Hepatocyte (in vitro differentiated cells): Measurements from ENCODE around the gene XBP1. TPM values are rescaled to one million over a fixed set of nuclear protein-coding genes. Genes with fewer than 3 reads are reported as not detected.

ENCODE experiments used
- DNase-seq: peaks from one replicate; pipeline ENCODE4 v3.0.0-alpha.2; 2016; ENCODE audit warnings: low spot score
- H2AFZ ChIP-seq: fragments of 200-600 bp; sonication (generic); 2 replicates; pipeline ENCODE4 v1.6.0; 2016; ENCODE audit warnings: antibody characterized with exemption, mild to moderate bottlenecking
- H3K27ac ChIP-seq: fragments of 200-600 bp; sonication (generic); 2 replicates; pipeline ENCODE4 v1.5.1; 2016; ENCODE audit warnings: mild to moderate bottlenecking
- H3K27me3 ChIP-seq: fragments of 200-600 bp; sonication (generic); 2 replicates; pipeline ENCODE4 v1.6.1; 2016
- H3K36me3 ChIP-seq: fragments of 200-600 bp; sonication (generic); replicated peaks from 2 replicates; pipeline ENCODE4 v1.5.1; 2016; ENCODE audit warnings: low read depth; ENCODE audit not compliant: insufficient read depth
- H3K4me1 ChIP-seq: fragments of 200-600 bp; sonication (generic); 2 replicates; pipeline ENCODE4 v1.5.1; 2016; ENCODE audit warnings: mild to moderate bottlenecking, moderate library complexity; ENCODE audit not compliant: insufficient read depth
- H3K4me2 ChIP-seq: fragments of 200-600 bp; sonication (generic); 2 replicates; pipeline ENCODE4 v1.6.0; 2016
- H3K4me3 ChIP-seq: fragments of 200-600 bp; sonication (generic); 2 replicates; pipeline ENCODE4 v1.5.1; 2016; ENCODE audit warnings: mild to moderate bottlenecking
- H3K79me2 ChIP-seq: fragments of 200-600 bp; sonication (generic); 2 replicates; pipeline ENCODE4 v1.6.0; 2017; ENCODE audit warnings: mild to moderate bottlenecking
- H3K9me2 ChIP-seq: fragments of 200-600 bp; sonication (generic); replicated peaks from 2 replicates; pipeline ENCODE4 v1.6.0; 2017; ENCODE audit warnings: mild to moderate bottlenecking; ENCODE audit not compliant: insufficient read depth
- H3K9me3 ChIP-seq: fragments of 200-600 bp; sonication (generic); 2 replicates; pipeline ENCODE4 v1.5.1; 2016; ENCODE audit warnings: low read depth, mild to moderate bottlenecking
- H4K20me1 ChIP-seq: fragments of 200-600 bp; sonication (generic); 2 replicates; pipeline ENCODE4 v1.6.0; 2016; ENCODE audit warnings: mild to moderate bottlenecking; ENCODE audit not compliant: insufficient read depth, poor library complexity, severe bottlenecking
- CTCF ChIP-seq: fragments of 200-600 bp; sonication (generic); IDR thresholded peaks from 2 replicates; pipeline ENCODE4 v1.5.1; 2016; ENCODE audit warnings: antibody characterized with exemption, mild to moderate bottlenecking; ENCODE audit not compliant: poor library complexity
- EZH2 ChIP-seq: fragments of 200-600 bp; sonication (generic); IDR thresholded peaks from 2 replicates; pipeline ENCODE4 v1.6.1; 2016; ENCODE audit warnings: antibody characterized with exemption, mild to moderate bottlenecking, borderline replicate concordance
- EZH2phosphoT487 ChIP-seq: fragments of 200-600 bp; sonication (generic); IDR thresholded peaks from one replicate; pipeline ENCODE4 v1.6.1; 2018; ENCODE audit warnings: antibody characterized with exemption, mild to moderate bottlenecking, low read depth, moderate library complexity; ENCODE audit not compliant: unreplicated experiment, severe bottlenecking
- WGBS: methylation state at CpG from one replicate; pipeline ENCODE4 v1.1.6; 2016; ENCODE audit warnings: low lambda C conversion rate; ENCODE audit errors: missing lambda C conversion rate; 5-methylcytosine and 5-hydroxymethylcytosine counted together
- polyA plus RNA-seq: library from polyadenylated mRNA; unstranded; fragments of >200 nt; fragmentation: Nextera tagmentation; extraction: Ambion mirVana; gene quantifications from 2 replicates; pipeline ENCODE4 v1.2.1, GENCODE V29; 2016
- total RNA-seq: library from RNA; depleted of rRNA; stranded (reverse); fragments of >200 nt; gene quantifications from 2 replicates; pipeline ENCODE4 v1.2.3, GENCODE V29; 2014

Gene XBP1
- total and polyA plus RNA-seq, 2 experiments from 2014 or later = 351 to 376 TPM

DNA sequence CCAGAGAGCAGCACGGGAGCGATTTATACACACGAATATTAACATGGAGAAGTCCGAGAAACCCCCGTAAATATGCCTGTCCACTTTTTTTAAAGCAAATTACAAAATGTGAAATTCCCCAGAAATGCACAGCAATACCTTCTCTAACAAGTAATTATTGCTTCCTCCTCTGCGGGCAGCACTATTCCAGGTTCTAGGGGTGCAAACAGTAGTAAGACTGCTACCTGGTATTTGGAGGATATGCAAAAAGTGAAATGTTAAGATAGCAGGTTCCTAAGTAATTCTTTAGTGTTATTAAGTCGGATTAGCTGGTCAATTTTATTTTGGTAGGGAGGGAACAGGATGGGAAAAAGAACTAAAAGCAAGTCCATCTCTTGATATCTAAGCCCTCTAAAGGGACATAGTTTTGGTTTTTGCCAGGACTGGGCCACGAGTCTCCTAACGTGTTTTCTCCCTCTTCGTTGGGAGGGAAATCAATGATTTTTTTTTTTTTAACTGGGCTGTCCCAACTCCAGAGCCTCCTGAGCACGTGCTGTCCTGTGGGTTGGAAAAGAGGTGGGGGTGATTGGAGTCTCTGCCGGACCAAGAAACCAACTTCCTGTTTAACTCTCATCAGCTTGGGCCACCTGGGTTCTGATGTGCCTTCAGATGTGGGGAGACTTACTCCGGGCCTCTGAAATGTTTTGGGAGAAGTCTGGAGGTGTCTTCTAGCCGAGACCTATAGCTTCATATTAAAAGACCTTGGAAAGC, 1.7 kb upstream of the XBP1 start:
- Histone ChIP-seq H3K36me3 (no peaks in the 10 kb centered on the region), H4K20me1 (peaks cover 19% of the 10 kb centered on the region), H3K79me2 (peaks cover 50% of the 10 kb centered on the region), H3K9me3 (no peaks in the 10 kb centered on the region), H3K27ac (peak overlapping the region; percentile 100), H3K4me1 (peaks cover 16% of the 10 kb centered on the region), H3K9me2 (no peaks in the 10 kb centered on the region), H3K4me3 (no peak overlapping the region), H3K27me3 (no peaks in the 10 kb centered on the region), H3K4me2 (peak overlapping the region; percentile 78), H2AFZ (no peak overlapping the region)
- no peak for DNase-seq
- TF ChIP-seq EZH2 (no peak), EZH2phosphoT487 (no peak), CTCF (no peak)
- 75% methylated on average over 14 of the region's 14 CpGs for WGBS

GRCh38 chr22:28799606-28800307, 612 bp downstream of the XBP1 start:
- peak overlapping the region; percentile 82 for H3K4me2 ChIP-seq
- H3K9me2 ChIP-seq = no peaks in the 10 kb centered on the region
- peaks cover 70% of the 10 kb centered on the region for H3K79me2 ChIP-seq
- peak; percentile 77 for DNase-seq
- H3K4me3 ChIP-seq = peak overlapping the region; percentile 80
- 2% methylated on average over 16 of the region's 31 CpGs for WGBS
- H3K27ac ChIP-seq = peak overlapping the region; percentile 100
- no peaks in the 10 kb centered on the region for H3K9me3 ChIP-seq
- H3K4me1 ChIP-seq = peaks cover 25% of the 10 kb centered on the region
- TF ChIP-seq EZH2 (no peak), EZH2phosphoT487 (no peak)
- no peaks in the 10 kb centered on the region for H3K36me3 ChIP-seq
- H3K27me3 ChIP-seq = no peaks in the 10 kb centered on the region
- H4K20me1 ChIP-seq = peaks cover 40% of the 10 kb centered on the region
- peak overlapping the region; percentile 28 for H2AFZ ChIP-seq

GRCh38 chr22:28798810-28799605, 1.4 kb downstream of the XBP1 start:
- peaks cover 70% of the 10 kb centered on the region for H3K79me2 ChIP-seq
- H4K20me1 ChIP-seq = peaks cover 47% of the 10 kb centered on the region
- H3K9me2 ChIP-seq = no peaks in the 10 kb centered on the region
- H3K36me3 ChIP-seq = peaks cover 6% of the 10 kb centered on the region
- TF ChIP-seq CTCF (no peak), EZH2 (no peak), EZH2phosphoT487 (no peak)
- H3K4me2 ChIP-seq = peak overlapping the region; percentile 82
- peak; percentile 86 for DNase-seq
- peak overlapping the region; percentile 80 for H3K4me3 ChIP-seq
- 9% methylated on average over 7 of the region's 7 CpGs for WGBS
- H3K27me3 ChIP-seq = no peaks in the 10 kb centered on the region
- peaks cover 25% of the 10 kb centered on the region for H3K4me1 ChIP-seq
- H2AFZ ChIP-seq = no peak overlapping the region
- H3K27ac ChIP-seq = peak overlapping the region; percentile 100
- H3K9me3 ChIP-seq = no peaks in the 10 kb centered on the region
